Measurements from ENCODE around the gene CHST4.
"Not testable (repeated sequence)": the region's sequence is repeated elsewhere in the genome, so short reads cannot be mapped to it uniquely, and the experiment has no call there.

CHST4 gene

DNA sequence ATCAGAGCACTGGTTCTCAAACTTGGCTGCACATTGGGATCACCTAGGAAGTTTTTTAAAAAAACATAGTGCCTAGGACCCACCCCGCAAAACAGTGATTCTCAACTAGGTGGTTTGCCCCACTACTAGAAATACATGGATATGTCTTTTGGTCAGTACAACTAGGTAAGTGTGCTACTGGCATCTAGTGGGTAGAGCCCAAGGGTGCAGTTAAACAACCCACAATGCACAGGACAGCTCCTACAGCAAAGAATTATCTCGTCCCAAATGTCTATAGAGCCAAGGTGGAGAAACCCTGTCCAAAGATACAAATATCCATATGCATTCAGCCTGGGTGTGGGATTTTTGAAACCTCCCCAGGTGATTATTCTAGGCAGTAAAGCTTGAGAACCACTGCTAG is 25.3 kb upstream of the CHST4 start:
- TF ChIP-seq, protein P1, sequence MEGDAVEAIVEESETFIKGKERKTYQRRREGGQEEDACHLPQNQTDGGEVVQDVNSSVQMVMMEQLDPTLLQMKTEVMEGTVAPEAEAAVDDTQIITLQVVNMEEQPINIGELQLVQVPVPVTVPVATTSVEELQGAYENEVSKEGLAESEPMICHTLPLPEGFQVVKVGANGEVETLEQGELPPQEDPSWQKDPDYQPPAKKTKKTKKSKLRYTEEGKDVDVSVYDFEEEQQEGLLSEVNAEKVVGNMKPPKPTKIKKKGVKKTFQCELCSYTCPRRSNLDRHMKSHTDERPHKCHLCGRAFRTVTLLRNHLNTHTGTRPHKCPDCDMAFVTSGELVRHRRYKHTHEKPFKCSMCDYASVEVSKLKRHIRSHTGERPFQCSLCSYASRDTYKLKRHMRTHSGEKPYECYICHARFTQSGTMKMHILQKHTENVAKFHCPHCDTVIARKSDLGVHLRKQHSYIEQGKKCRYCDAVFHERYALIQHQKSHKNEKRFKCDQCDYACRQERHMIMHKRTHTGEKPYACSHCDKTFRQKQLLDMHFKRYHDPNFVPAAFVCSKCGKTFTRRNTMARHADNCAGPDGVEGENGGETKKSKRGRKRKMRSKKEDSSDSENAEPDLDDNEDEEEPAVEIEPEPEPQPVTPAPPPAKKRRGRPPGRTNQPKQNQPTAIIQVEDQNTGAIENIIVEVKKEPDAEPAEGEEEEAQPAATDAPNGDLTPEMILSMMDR (IDR thresholded peaks at IDR 0.05; ENCODE audit: borderline replicate concordance, insufficient read depth, low read depth, low read length) = no peak
- H3K4me3 ChIP-seq (ENCODE audit: low read depth, low read length) = no peak overlapping the region

DNA sequence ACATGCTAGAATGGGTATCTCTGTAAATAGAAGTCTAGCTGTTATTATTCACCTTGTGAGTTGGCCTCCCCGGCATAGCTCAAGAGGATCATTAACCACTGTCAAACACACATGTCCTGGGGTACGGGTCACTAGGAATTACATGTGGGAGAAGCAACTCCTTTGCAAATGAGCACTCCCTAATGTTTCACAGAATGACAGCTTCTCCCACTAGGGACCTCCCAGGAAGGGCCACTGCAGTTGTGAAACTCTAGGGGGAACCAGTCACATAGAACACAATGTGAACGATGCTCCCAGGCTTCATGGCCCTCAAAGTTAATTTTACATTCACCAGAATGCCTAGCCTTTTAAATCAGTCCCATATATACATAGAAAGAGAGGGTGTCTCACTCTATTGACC is 24.7 kb upstream of the CHST4 start:
- no peak overlapping the region for H3K4me3 ChIP-seq (ENCODE audit: low read depth, low read length)
- TF ChIP-seq, protein P1 (IDR thresholded peaks at IDR 0.05; ENCODE audit: borderline replicate concordance, insufficient read depth, low read depth, low read length) = peak; percentile 32; the same call in 1 of the 2 replicates

DNA sequence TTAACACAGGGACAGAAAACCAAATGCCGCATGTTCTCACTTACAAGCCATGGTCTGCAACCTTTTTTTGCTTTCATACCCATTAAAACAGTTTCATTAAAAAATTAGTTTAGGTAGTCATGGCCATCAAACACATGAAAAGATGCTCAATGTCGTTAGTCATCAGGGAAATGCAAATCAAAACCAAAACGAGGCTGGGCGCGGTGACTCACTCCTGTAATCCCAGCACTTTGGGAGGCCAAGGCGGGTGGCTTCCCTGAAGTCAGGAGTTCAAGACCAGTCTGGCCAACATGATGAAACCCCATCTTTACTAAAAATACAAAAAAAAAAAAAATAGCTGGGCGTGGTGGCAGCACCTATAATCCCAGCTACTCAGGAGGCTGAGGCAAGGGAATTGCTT is 22.2 kb upstream of the CHST4 start:
- not testable (repeated sequence) for H3K4me3 ChIP-seq (ENCODE audit: low read depth, low read length)

DNA sequence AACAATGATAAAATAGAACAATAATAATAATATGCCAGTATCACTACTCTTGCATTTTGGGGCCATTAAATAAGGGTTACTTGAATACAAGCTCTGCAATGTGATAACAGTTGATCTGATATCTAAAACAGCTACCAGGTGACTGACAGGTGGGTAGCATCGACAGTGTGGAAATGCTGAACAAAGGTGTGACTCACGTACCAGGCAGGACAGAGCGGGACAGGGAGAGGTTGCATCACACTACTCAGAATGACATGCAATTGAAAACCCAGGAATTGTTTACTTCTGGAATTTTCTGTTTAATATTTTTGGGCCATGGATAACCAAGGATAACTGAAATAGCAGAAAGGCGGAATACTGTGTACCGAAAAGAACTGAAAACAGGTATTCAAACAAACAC is 21.3 kb upstream of the CHST4 start:
- no peak overlapping the region for H3K4me3 ChIP-seq (ENCODE audit: low read depth, low read length)
- TF ChIP-seq, protein P1 (IDR thresholded peaks at IDR 0.05; ENCODE audit: borderline replicate concordance, insufficient read depth, low read depth, low read length) = no peak

DNA sequence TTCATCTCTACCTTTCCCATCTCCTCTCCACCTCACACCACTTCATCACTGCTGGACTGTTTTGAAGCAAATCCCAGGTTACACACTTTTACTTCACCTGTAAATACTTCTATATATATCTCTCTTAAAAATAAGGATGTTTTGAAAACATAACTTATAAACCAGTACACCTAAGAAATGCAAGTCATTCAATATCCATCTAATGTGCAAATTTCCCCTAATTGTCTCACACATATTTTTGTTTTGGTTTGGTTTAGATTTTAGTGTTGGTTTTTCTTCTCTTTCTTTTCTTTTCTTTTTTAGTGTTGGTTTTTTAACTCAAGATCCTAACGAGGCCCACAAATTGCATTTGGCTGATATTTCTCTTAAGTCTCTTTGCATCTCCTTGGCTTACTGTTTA is 19.2 kb upstream of the CHST4 start:
- TF ChIP-seq, protein P1 (IDR thresholded peaks at IDR 0.05; ENCODE audit: borderline replicate concordance, insufficient read depth, low read depth, low read length) = no peak
- no peak overlapping the region for H3K4me3 ChIP-seq (ENCODE audit: low read depth, low read length)

DNA sequence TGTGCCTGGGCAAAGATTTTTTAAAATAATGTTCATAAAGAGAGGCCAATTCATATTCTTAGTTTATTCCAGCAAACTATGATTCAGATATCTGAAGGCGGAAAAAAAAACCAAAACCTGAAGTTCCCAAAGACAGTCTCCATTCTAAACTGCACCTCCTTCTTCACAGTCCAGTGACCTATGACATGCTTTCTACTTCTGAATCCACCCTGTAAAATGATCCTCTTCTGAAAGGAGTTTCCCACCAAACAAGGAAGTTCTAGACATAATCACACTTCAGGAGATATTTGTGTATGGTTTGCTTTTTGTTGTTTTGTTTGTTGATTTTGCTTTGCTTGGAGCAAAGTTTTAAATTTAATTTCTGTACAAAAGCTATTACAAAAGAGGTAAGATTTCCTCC is 12.9 kb upstream of the CHST4 start:
- no peak overlapping the region for H3K4me3 ChIP-seq (ENCODE audit: low read depth, low read length)
- TF ChIP-seq, protein P1 (IDR thresholded peaks at IDR 0.05; ENCODE audit: borderline replicate concordance, insufficient read depth, low read depth, low read length) = no peak

DNA sequence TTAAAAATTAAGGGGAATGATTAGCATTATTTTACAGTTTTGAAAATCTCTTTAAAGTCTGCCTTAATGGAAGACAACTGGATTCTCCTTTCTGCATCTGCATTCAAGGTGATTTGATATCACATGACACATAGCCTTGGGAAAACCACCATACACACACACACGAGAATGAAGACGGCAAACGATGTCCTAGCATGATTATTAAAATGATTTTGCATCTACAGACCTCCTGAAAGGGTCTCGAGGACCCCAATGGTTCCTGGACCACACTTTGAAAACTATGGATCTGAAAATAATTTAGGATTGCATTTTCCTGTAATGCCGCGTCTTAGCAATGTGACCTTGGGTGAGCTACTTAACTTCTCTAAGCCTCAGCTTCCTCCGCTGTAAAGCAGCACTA is 11.8 kb upstream of the CHST4 start:
- TF ChIP-seq, protein P1 (IDR thresholded peaks at IDR 0.05; ENCODE audit: borderline replicate concordance, insufficient read depth, low read depth, low read length) = no peak
- no peak overlapping the region for H3K4me3 ChIP-seq (ENCODE audit: low read depth, low read length)

DNA sequence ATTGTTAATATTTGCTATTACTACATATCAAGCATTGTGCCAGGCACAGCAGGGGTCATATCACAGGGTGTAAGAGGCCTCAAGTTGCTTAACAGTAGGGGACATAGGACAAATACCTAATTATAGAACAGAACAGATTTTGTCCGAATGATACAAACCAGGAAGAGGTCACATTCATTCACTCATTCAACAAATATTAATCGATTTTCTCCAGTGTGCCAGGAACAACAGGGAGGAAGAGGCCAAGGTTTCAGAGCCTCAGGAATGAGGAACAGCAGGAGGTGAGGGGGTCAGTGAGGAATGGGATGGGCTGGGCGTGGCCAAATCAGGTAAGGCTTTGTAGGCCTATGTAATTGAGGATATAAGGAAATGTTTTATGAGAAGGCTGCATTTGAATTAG is 11.2 kb upstream of the CHST4 start:
- no peak overlapping the region for H3K4me3 ChIP-seq (ENCODE audit: low read depth, low read length)
- TF ChIP-seq, protein P1 (IDR thresholded peaks at IDR 0.05; ENCODE audit: borderline replicate concordance, insufficient read depth, low read depth, low read length) = no peak

Data from GM12875 (cell line).